ENCODE results near the gene CHST3.

CHST3 gene

GRCh38 chr10:71978988-71979691 is 14.9 kb downstream of the CHST3 start:
- no peak for TF ChIP-seq CTCF (IDR thresholded peaks at IDR 0.05; ENCODE audit: insufficient read depth, low read depth, low read length, missing control alignments)
- DNase-seq (ENCODE audit: low read depth): no peak
- H3K4me3 ChIP-seq (ENCODE audit: low read length): no peak overlapping the region

- H3K4me3 ChIP-seq (ENCODE audit: low read length): no peak overlapping the region
- DNase-seq (ENCODE audit: low read depth): no peak
- no peak for TF ChIP-seq CTCF (IDR thresholded peaks at IDR 0.05; ENCODE audit: insufficient read depth, low read depth, low read length, missing control alignments)
These were observed 15.5 kb downstream of the CHST3 start for GRCh38 chr10:71979692-71980062.

- TF ChIP-seq CTCF (IDR thresholded peaks at IDR 0.05; ENCODE audit: insufficient read depth, low read depth, low read length, missing control alignments): no peak
These were observed 16.2 kb downstream of the CHST3 start for GRCh38 chr10:71980181-71981014.

GRCh38 chr10:71981015-71981875 is 17.1 kb downstream of the CHST3 start:
- no peak overlapping the region for H3K4me3 ChIP-seq (ENCODE audit: low read length)
- no peak for TF ChIP-seq CTCF (IDR thresholded peaks at IDR 0.05; ENCODE audit: insufficient read depth, low read depth, low read length, missing control alignments)
- no peak for DNase-seq (ENCODE audit: low read depth)

More at GRCh38 chr10:71980181-71981014, 16.2 kb downstream of the CHST3 start:
- no peak overlapping the region for H3K4me3 ChIP-seq (ENCODE audit: low read length)
- no peak for DNase-seq (ENCODE audit: low read depth)

GRCh38 chr10:71981876-71982230 is 17.7 kb downstream of the CHST3 start:
- TF ChIP-seq CTCF (IDR thresholded peaks at IDR 0.05; ENCODE audit: insufficient read depth, low read depth, low read length, missing control alignments): no peak
- H3K4me3 ChIP-seq (ENCODE audit: low read length): no peak overlapping the region
- no peak for DNase-seq (ENCODE audit: low read depth)

- DNase-seq (ENCODE audit: low read depth): no peak
- H3K4me3 ChIP-seq (ENCODE audit: low read length): no peak overlapping the region
- no peak for TF ChIP-seq CTCF (IDR thresholded peaks at IDR 0.05; ENCODE audit: insufficient read depth, low read depth, low read length, missing control alignments)
These were observed 18.3 kb downstream of the CHST3 start for GRCh38 chr10:71982269-71983178.

Measured in epithelial cell of esophagus (primary cell).